Bronchial epithelial cell (primary cell): ENCODE data around the gene CCDC187. TPM values are rescaled to one million over a fixed set of nuclear protein-coding genes. Genes with fewer than 3 reads are reported as not detected.

ENCODE experiments used
- DNase-seq: peaks from one replicate; pipeline ENCODE4 v3.0.0-alpha.2; 2010; ENCODE audit warnings: low read depth
- FAIRE-seq: peaks from 2 replicates; lab custom pipeline; 2011; peaks lifted over from hg19 to GRCh38; lab: Jason Lieb, UNC
- H3K27me3 ChIP-seq: 2 replicates; pipeline ENCODE4 v1.5.1; 2011; ENCODE audit warnings: low read length; ENCODE audit not compliant: control insufficient read depth, insufficient read depth
- H3K36me3 ChIP-seq: 2 replicates; pipeline ENCODE4 v1.5.1; 2011; ENCODE audit warnings: low read length; ENCODE audit not compliant: control insufficient read depth, insufficient read depth
- H3K4me3 ChIP-seq: 2 replicates; pipeline ENCODE4 v1.5.1; 2011; ENCODE audit warnings: mild to moderate bottlenecking, low read depth, low read length, control low read depth
- CTCF ChIP-seq: IDR thresholded peaks from 2 replicates; pipeline ENCODE4 v1.5.1; 2011; ENCODE audit warnings: mild to moderate bottlenecking, moderate library complexity, low read length, control low read depth, inconsistent platforms; ENCODE audit not compliant: insufficient read depth, severe bottlenecking
- total RNA-seq: library from RNA; depleted of rRNA; stranded (reverse); fragments of >200 nt; gene quantifications from 2 replicates; pipeline ENCODE4 v1.2.1, GENCODE V29; 2014

CCDC187 gene
- total RNA-seq, 1 donor from 2014 or later = not detected

- FAIRE-seq (no peak), DNase-seq (no peak)
- TF ChIP-seq CTCF = no peak
- Histone ChIP-seq H3K36me3 (peaks cover 4% of the 10 kb centered on the region), H3K4me3 (no peak overlapping the region), H3K27me3 (peaks cover 2% of the 10 kb centered on the region)
These were observed 61.6 kb downstream of the CCDC187 start for GRCh38 chr9:136242248-136242647.

GRCh38 chr9:136241542-136241941 lies 62.4 kb downstream of the CCDC187 start:
- H3K4me3 ChIP-seq = no peak overlapping the region
- peaks cover 4% of the 10 kb centered on the region for H3K36me3 ChIP-seq
- peaks cover under 1% of the 10 kb centered on the region for H3K27me3 ChIP-seq
- DNase-seq (no peak), FAIRE-seq (no peak)
- no peak for TF ChIP-seq CTCF

- no peak for TF ChIP-seq CTCF
- no peak for FAIRE-seq
- H3K4me3 ChIP-seq = no peak overlapping the region
- no peaks in the 10 kb centered on the region for H3K27me3 ChIP-seq
- H3K36me3 ChIP-seq = peaks cover 4% of the 10 kb centered on the region
- no peak for DNase-seq
These were observed 63.0 kb downstream of the CCDC187 start for GRCh38 chr9:136240941-136241340.

GRCh38 chr9:136239983-136240330 lies 63.9 kb downstream of the CCDC187 start:
- TF ChIP-seq CTCF = no peak
- no peaks in the 10 kb centered on the region for H3K27me3 ChIP-seq
- DNase-seq (no peak), FAIRE-seq (no peak)
- H3K4me3 ChIP-seq = no peak overlapping the region
- peaks cover 10% of the 10 kb centered on the region for H3K36me3 ChIP-seq

- H3K4me3 ChIP-seq = no peak overlapping the region
- no peaks in the 10 kb centered on the region for H3K27me3 ChIP-seq
- peaks cover 11% of the 10 kb centered on the region for H3K36me3 ChIP-seq
- FAIRE-seq (no peak), DNase-seq (no peak)
- TF ChIP-seq CTCF = no peak
These were observed 64.5 kb downstream of the CCDC187 start for GRCh38 chr9:136239135-136239982.
